Panc1 (cell line): ENCODE measurements around the gene NPIPB6.

ENCODE experiments used
- SIN3A ChIP-seq: IDR thresholded peaks from 2 replicates; pipeline ENCODE4 v1.6.1; 2012; ENCODE audit warnings: low read depth, mild to moderate bottlenecking, low read length, moderate library complexity, borderline replicate concordance; ENCODE audit not compliant: insufficient read depth
- TF ChIP-seq, protein P1 (sequence below): fragments of 450-650 bp; IDR thresholded peaks from 2 replicates; pipeline ENCODE4 v1.5.1; 2017; ENCODE audit warnings: mild to moderate bottlenecking

DNA sequence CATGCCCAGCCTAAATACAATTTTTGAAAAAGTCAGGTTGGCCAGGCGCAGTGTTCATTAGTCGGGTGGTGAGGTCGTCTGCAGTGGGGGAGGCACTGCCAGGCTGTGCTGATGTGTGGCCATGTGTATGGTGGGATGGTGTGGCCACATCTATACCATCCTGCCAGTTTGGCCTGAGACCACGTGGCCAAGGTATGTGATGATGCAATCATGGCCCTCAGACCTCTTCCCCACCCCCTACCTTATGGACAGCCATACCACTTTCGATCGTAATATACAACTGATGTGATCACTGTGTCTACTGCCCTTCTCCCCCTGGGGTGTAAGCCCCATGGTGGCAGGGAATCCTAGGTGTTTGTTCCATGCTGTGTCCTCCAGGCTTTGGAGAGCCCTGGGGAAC, 47.3 kb downstream of the NPIPB6 start:
- TF ChIP-seq, protein P1, sequence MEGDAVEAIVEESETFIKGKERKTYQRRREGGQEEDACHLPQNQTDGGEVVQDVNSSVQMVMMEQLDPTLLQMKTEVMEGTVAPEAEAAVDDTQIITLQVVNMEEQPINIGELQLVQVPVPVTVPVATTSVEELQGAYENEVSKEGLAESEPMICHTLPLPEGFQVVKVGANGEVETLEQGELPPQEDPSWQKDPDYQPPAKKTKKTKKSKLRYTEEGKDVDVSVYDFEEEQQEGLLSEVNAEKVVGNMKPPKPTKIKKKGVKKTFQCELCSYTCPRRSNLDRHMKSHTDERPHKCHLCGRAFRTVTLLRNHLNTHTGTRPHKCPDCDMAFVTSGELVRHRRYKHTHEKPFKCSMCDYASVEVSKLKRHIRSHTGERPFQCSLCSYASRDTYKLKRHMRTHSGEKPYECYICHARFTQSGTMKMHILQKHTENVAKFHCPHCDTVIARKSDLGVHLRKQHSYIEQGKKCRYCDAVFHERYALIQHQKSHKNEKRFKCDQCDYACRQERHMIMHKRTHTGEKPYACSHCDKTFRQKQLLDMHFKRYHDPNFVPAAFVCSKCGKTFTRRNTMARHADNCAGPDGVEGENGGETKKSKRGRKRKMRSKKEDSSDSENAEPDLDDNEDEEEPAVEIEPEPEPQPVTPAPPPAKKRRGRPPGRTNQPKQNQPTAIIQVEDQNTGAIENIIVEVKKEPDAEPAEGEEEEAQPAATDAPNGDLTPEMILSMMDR, result no peak
- no peak for TF ChIP-seq SIN3A
